Thyroid gland (tissue), 4 donors: ENCODE measurements around the gene SLC19A1.

Source experiments
- CTCF ChIP-seq, 6 experiments: fragments of 200-600 bp in 3 of 6; fragments of 450-650 bp in 3 of 6; sonication (generic) in 3 of 6; IDR thresholded peaks; one replicate each; pipeline ENCODE4 v1.5.1; 2016 to 2019; ENCODE audit warnings: antibody characterized with exemption in 6 of 6, mild to moderate bottlenecking in 2 of 6, inconsistent platforms in 1 of 6, moderate library complexity in 1 of 6
- POLR2A ChIP-seq, 2 donors: fragments of 450-650 bp; IDR thresholded peaks; one replicate each; pipeline ENCODE4 v1.6.1; 2017; ENCODE audit warnings: antibody characterized with exemption in 2 of 2, mild to moderate bottlenecking in 2 of 2, moderate library complexity in 1 of 2

GRCh38 chr21:45491056-45491455, 51.2 kb downstream of the SLC19A1 start:
- TF ChIP-seq POLR2A (IDR thresholded peaks at IDR 0.05) (no peak), CTCF (IDR thresholded peaks at IDR 0.05) (no peak)
